Measurements from ENCODE around the gene CDC42EP2.

Gene CDC42EP2

DNA sequence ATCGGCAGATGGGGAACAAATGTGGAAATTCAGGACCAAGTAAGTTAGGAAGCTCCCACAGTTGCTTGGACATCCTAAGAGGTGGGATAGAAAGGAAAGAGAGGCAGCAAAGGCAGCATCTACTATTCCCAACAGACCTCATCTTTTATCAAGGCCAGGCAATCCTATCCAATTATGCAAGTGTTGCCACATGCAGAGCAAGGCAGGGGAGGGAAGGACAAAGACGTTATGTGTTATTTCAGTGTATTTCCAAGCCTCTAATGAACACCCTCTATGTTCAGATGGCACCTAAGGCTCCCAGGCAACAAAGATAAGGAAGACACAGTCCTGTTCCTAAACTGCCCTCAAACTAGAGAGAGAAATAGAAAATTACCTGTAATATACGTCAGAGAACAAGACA lies 49.1 kb downstream of the CDC42EP2 start:
- DNase-seq (ENCODE audit: low read depth), result no peak
- H3K4me3 ChIP-seq (ENCODE audit: low read depth, low read length), result no peak overlapping the region
- TF ChIP-seq, protein P1, sequence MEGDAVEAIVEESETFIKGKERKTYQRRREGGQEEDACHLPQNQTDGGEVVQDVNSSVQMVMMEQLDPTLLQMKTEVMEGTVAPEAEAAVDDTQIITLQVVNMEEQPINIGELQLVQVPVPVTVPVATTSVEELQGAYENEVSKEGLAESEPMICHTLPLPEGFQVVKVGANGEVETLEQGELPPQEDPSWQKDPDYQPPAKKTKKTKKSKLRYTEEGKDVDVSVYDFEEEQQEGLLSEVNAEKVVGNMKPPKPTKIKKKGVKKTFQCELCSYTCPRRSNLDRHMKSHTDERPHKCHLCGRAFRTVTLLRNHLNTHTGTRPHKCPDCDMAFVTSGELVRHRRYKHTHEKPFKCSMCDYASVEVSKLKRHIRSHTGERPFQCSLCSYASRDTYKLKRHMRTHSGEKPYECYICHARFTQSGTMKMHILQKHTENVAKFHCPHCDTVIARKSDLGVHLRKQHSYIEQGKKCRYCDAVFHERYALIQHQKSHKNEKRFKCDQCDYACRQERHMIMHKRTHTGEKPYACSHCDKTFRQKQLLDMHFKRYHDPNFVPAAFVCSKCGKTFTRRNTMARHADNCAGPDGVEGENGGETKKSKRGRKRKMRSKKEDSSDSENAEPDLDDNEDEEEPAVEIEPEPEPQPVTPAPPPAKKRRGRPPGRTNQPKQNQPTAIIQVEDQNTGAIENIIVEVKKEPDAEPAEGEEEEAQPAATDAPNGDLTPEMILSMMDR (IDR thresholded peaks at IDR 0.05; ENCODE audit: control insufficient read depth, extremely low read depth, insufficient read depth), result no peak

DNA sequence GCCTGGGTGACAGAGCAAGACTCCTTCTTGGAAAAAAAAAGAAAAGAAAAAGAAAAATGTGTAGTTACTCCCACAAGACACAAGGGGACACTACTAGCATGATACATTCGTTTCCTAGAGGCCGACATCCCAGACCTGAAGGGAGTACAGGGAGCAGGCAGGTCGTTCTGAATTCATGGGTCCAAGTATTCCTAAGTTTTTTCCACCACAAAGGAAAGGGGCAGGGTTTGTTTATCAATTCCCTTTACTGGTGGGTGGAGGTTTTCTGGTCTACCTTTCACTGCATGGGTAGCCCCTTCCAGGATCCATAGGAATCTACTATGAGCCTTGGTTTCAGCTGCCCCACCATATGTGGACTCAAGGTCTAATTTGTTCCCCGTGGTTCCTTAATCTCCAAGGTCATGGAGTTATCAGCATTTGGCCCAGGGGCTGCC lies 51.7 kb downstream of the CDC42EP2 start:
- TF ChIP-seq, protein P1 (IDR thresholded peaks at IDR 0.05; ENCODE audit: control insufficient read depth, extremely low read depth, insufficient read depth), result peak; percentile 70
- peak; percentile 58 for DNase-seq (ENCODE audit: low read depth)
- no peak overlapping the region for H3K4me3 ChIP-seq (ENCODE audit: low read depth, low read length)

DNA sequence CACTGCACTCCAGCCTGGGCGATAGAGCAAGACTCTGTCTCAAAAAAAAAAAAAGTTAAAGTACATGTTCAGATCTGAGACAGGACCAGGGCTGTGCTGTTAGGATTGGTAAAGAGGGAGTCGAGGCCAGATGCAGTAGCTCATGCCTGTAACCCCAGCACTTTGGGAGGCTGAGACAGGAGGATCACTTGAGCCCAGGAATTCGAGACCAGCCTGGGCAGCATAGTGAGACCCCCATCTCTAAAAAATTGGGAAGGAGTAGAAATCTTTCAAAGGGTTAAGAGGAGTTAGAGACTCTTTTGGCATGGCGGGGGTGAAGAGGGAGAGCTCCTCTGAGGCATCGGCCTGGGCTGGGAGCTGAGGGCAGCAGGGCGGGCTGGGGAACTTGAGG lies 56.0 kb downstream of the CDC42EP2 start:
- TF ChIP-seq, protein P1 (IDR thresholded peaks at IDR 0.05; ENCODE audit: control insufficient read depth, extremely low read depth, insufficient read depth), result no peak
- no peak overlapping the region for H3K4me3 ChIP-seq (ENCODE audit: low read depth, low read length)
- DNase-seq (ENCODE audit: low read depth), result no peak

All from LNCaP clone FGC (cell line).